Panc1 (cell line): ENCODE results near the gene SLC7A6.

ENCODE experiments used
- CTCF ChIP-seq: fragments of 450-650 bp; IDR thresholded peaks from 2 replicates; pipeline ENCODE4 v1.5.1; 2017; ENCODE audit warnings: mild to moderate bottlenecking
- REST ChIP-seq, 2 experiments: IDR thresholded peaks; 2 replicates each; pipeline ENCODE4 v1.6.1; 2011 to 2012; ENCODE audit warnings: low read depth in 2 of 2, control low read depth in 1 of 2, low read length in 1 of 2, mild to moderate bottlenecking in 1 of 2, moderate library complexity in 1 of 2; ENCODE audit not compliant: insufficient read depth in 1 of 2
- SIN3A ChIP-seq: IDR thresholded peaks from 2 replicates; pipeline ENCODE4 v1.6.1; 2012; ENCODE audit warnings: low read depth, mild to moderate bottlenecking, low read length, moderate library complexity, borderline replicate concordance; ENCODE audit not compliant: insufficient read depth
- TCF7L2 ChIP-seq: IDR thresholded peaks from 2 replicates; pipeline ENCODE4 v1.6.1; 2011; ENCODE audit warnings: mild to moderate bottlenecking, low read depth, low read length, inconsistent platforms

GRCh38 chr16:68289621-68290329 is 25.4 kb downstream of the SLC7A6 start:
- TF ChIP-seq CTCF = no peak
- no peak for TF ChIP-seq TCF7L2
- TF ChIP-seq REST (IDR thresholded peaks at IDR 0.05; ENCODE audit: insufficient read depth in 1 of 2, low read depth in 2 of 2, low read length in 1 of 2) = no peak
- TF ChIP-seq SIN3A = no peak
